ENCODE measurements around the gene ZNF445.
A peak's percentile ranks its signal among the peaks of the same experiment; 100 is the strongest.
"Not testable (repeated sequence)": the region's sequence is repeated elsewhere in the genome, so short reads cannot be mapped to it uniquely, and the experiment has no call there.

Gene ZNF445

GRCh38 chr3:44429459-44429858 lies 48.0 kb downstream of the ZNF445 start:
- no peak for DNase-seq

GRCh38 chr3:44428910-44429309 lies 48.6 kb downstream of the ZNF445 start:
- no peak for DNase-seq

GRCh38 chr3:44427683-44428082 lies 49.8 kb downstream of the ZNF445 start:
- DNase-seq = no peak

GRCh38 chr3:44424758-44425157 lies 52.7 kb downstream of the ZNF445 start:
- no peak for DNase-seq

GRCh38 chr3:44421280-44421679 lies 56.2 kb downstream of the ZNF445 start:
- DNase-seq = no peak

- no peak for DNase-seq
Measured at GRCh38 chr3:44420676-44421075, 56.8 kb downstream of the ZNF445 start.

GRCh38 chr3:44419923-44420650 lies 57.4 kb downstream of the ZNF445 start:
- no peak for DNase-seq

- DNase-seq = no peak
Measured at GRCh38 chr3:44419116-44419922, 58.2 kb downstream of the ZNF445 start.

GRCh38 chr3:44418549-44418948 lies 58.9 kb downstream of the ZNF445 start:
- DNase-seq = no peak

- DNase-seq = not testable (repeated sequence)
Measured at GRCh38 chr3:44418118-44418517, 59.4 kb downstream of the ZNF445 start.

- no peak for DNase-seq
Measured at GRCh38 chr3:44416031-44417030, 61.1 kb downstream of the ZNF445 start.

- no peak for DNase-seq
Measured at GRCh38 chr3:44415421-44415820, 62.0 kb downstream of the ZNF445 start.

GRCh38 chr3:44414517-44415090 lies 62.9 kb downstream of the ZNF445 start:
- no peak for DNase-seq

- no peak for DNase-seq
Measured at GRCh38 chr3:44412365-44412764, 65.1 kb downstream of the ZNF445 start.

- no peak for DNase-seq
Measured at GRCh38 chr3:44411031-44411645, 66.3 kb downstream of the ZNF445 start.

GRCh38 chr3:44409640-44410410 lies 67.6 kb downstream of the ZNF445 start:
- DNase-seq = no peak

GRCh38 chr3:44402548-44402947 lies 74.9 kb downstream of the ZNF445 start:
- DNase-seq = no peak

GRCh38 chr3:44400771-44401170 lies 76.7 kb downstream of the ZNF445 start:
- peak; percentile 9 for DNase-seq

- DNase-seq = no peak
Measured at GRCh38 chr3:44398853-44399252, 78.6 kb downstream of the ZNF445 start.

- DNase-seq = not testable (repeated sequence)
Measured at GRCh38 chr3:44398271-44398670, 79.2 kb downstream of the ZNF445 start.
